ENCODE measurements around the gene SARDH.
"Not testable (repeated sequence)": the region's sequence is repeated elsewhere in the genome, so short reads cannot be mapped to it uniquely, and the experiment has no call there.

The SARDH gene

GRCh38 chr9:133631111-133631510 lies 107.0 kb downstream of the SARDH start:
- DNase-seq (ENCODE audit: low read depth), result no peak

- DNase-seq (ENCODE audit: low read depth), result no peak
Measured at GRCh38 chr9:133629221-133630110, 108.7 kb downstream of the SARDH start.

GRCh38 chr9:133628766-133629165 lies 109.4 kb downstream of the SARDH start:
- DNase-seq (ENCODE audit: low read depth), result no peak

- no peak for DNase-seq (ENCODE audit: low read depth)
Measured at GRCh38 chr9:133627341-133627740, 110.8 kb downstream of the SARDH start.

GRCh38 chr9:133626008-133626407 lies 112.1 kb downstream of the SARDH start:
- not testable (repeated sequence) for DNase-seq (ENCODE audit: low read depth)

GRCh38 chr9:133622555-133622954 lies 115.6 kb downstream of the SARDH start:
- DNase-seq (ENCODE audit: low read depth), result no peak

- DNase-seq (ENCODE audit: low read depth), result no peak
Measured at GRCh38 chr9:133621725-133622267, 116.4 kb downstream of the SARDH start.

GRCh38 chr9:133619791-133620190 lies 118.4 kb downstream of the SARDH start:
- DNase-seq (ENCODE audit: low read depth), result no peak

- no peak for DNase-seq (ENCODE audit: low read depth)
Measured at GRCh38 chr9:133618726-133619125, 119.4 kb downstream of the SARDH start.

- no peak for DNase-seq (ENCODE audit: low read depth)
Measured at GRCh38 chr9:133616643-133617405, 121.3 kb downstream of the SARDH start.

GRCh38 chr9:133615606-133616188 lies 122.5 kb downstream of the SARDH start:
- DNase-seq (ENCODE audit: low read depth), result no peak

GRCh38 chr9:133615186-133615585 lies 123.0 kb downstream of the SARDH start:
- DNase-seq (ENCODE audit: low read depth), result no peak

GRCh38 chr9:133614678-133615077 lies 123.5 kb downstream of the SARDH start:
- DNase-seq (ENCODE audit: low read depth), result no peak

GRCh38 chr9:133614056-133614455 lies 124.1 kb downstream of the SARDH start:
- DNase-seq (ENCODE audit: low read depth), result no peak

All from amniotic epithelial cell (primary cell).